A549 (cell line): ENCODE measurements around the gene SYNE3. TPM values are rescaled to one million over a fixed set of nuclear protein-coding genes. Genes with fewer than 3 reads are reported as not detected.
A peak's percentile ranks its signal among the peaks of the same experiment; 100 is the strongest.

Experiments used
- ATAC-seq, 2 experiments: fragments of 200-7000 bp in 1 of 2; fragments of >200 bp in 1 of 2; cut with Nextera tagmentation in 1 of 2; cut with Tn5 transposase in 1 of 2; 3 replicates each; pipeline versions ENCODE4 v1.8.0 to v1.9.1; 2018 to 2020; ENCODE audit warnings: mild to moderate bottlenecking in 1 of 2, moderate library complexity in 1 of 2
- CTCF ChIA-PET: fragments of 300-600 bp; sonication (Branson Sonifier 250); formaldehyde crosslinking; extraction: SDS; loops from one replicate; lab custom pipeline; 2021; ENCODE audit warnings: antibody characterized with exemption, inconsistent platforms; lab: Yijun Ruan, JAX
- POLR2A ChIA-PET: fragments of 350-600 bp; formaldehyde crosslinking; extraction: SDS; loops from one replicate; lab custom pipeline; 2021; ENCODE audit warnings: antibody characterized with exemption, inconsistent platforms; lab: Yijun Ruan, JAX
- DNase-seq, 2 experiments: peaks; one replicate each; pipeline versions ENCODE4 v3.0.0 to v3.0.0-alpha.2; 2011 to 2016; ENCODE audit warnings: low read depth in 1 of 2, low spot score in 1 of 2
- FAIRE-seq: peaks from 2 replicates; lab custom pipeline; 2011; peaks lifted over from hg19 to GRCh38; lab: Jason Lieb, UNC
- H3K27ac ChIP-seq, 2 experiments: fragments of >200 bp; sonication (Bioruptor Twin); formaldehyde crosslinking; 3 replicates each; pipeline ENCODE4 v1.5.1; 2016 to 2017
- H3K4me1 ChIP-seq: fragments of >200 bp; sonication (Bioruptor Twin); formaldehyde crosslinking; 3 replicates; pipeline ENCODE4 v1.6.1; 2016
- H3K4me2 ChIP-seq: fragments of >200 bp; sonication (Bioruptor Twin); formaldehyde crosslinking; 3 replicates; pipeline ENCODE4 v1.6.1; 2016
- H3K4me3 ChIP-seq: fragments of >200 bp; sonication (Bioruptor Twin); formaldehyde crosslinking; 3 replicates; pipeline ENCODE4 v1.5.1; 2016
- H3K9me3 ChIP-seq: fragments of >200 bp; sonication (Bioruptor Twin); formaldehyde crosslinking; 3 replicates; pipeline ENCODE4 v1.6.1; 2016
- CBX2 ChIP-seq: fragments of 200-600 bp; sonication (generic); IDR thresholded peaks from 2 replicates; pipeline ENCODE4 v1.6.1; 2016; ENCODE audit warnings: low read depth, mild to moderate bottlenecking, borderline replicate concordance
- ESRRA ChIP-seq: fragments of 150-350 bp; IDR thresholded peaks from 2 replicates; pipeline ENCODE4 v1.6.1; 2014; ENCODE audit warnings: mild to moderate bottlenecking, low read length, borderline replicate concordance
- FOSB ChIP-seq: fragments of 250-450 bp; sonication (Bioruptor Pico); IDR thresholded peaks from 2 replicates; pipeline ENCODE4 v1.5.0; 2020; ENCODE audit warnings: mild to moderate bottlenecking, moderate library complexity
- FOSL2 ChIP-seq, 2 experiments: fragments of 450-650 bp in 1 of 2; fragments of >200 bp in 1 of 2; sonication (Bioruptor Twin) in 1 of 2; formaldehyde crosslinking; IDR thresholded peaks; 2 replicates each; pipeline versions ENCODE4 v1.5.0 to v1.6.1; 2016 to 2020; ENCODE audit warnings: mild to moderate bottlenecking in 1 of 2, moderate library complexity in 1 of 2
- HDAC2 ChIP-seq: fragments of 200-600 bp; sonication (generic); IDR thresholded peaks from 2 replicates; pipeline ENCODE4 v1.6.1; 2016
- HEYL ChIP-seq: fragments of 250-450 bp; sonication (Bioruptor Pico); IDR thresholded peaks from 2 replicates; pipeline ENCODE4 v1.8.0; 2021; ENCODE audit warnings: mild to moderate bottlenecking, moderate library complexity
- JUNB ChIP-seq: fragments of >200 bp; sonication (Bioruptor Twin); formaldehyde crosslinking; IDR thresholded peaks from 2 replicates; pipeline ENCODE4 v1.6.1; 2016
- MYC ChIP-seq: IDR thresholded peaks from 2 replicates; pipeline ENCODE4 v1.6.1; 2012; ENCODE audit warnings: mild to moderate bottlenecking, inconsistent platforms, low read length, improper control_type of control experiment, borderline replicate concordance
- NPAS2 ChIP-seq: fragments of 250-450 bp; sonication (Bioruptor Pico); IDR thresholded peaks from 2 replicates; pipeline ENCODE4 v1.8.0; 2022; ENCODE audit warnings: mild to moderate bottlenecking, moderate library complexity, borderline replicate concordance
- POLR2A ChIP-seq: IDR thresholded peaks from 2 replicates; pipeline ENCODE4 v1.6.1; 2012; ENCODE audit warnings: mild to moderate bottlenecking, low read length
- WGBS: methylation state at CpG from one replicate; pipeline ENCODE4 v1.1.6; 2017; ENCODE audit errors: missing lambda C conversion rate; 5-methylcytosine and 5-hydroxymethylcytosine counted together
- polyA plus RNA-seq, 4 experiments: library from polyadenylated mRNA; depleted of rRNA in 3 of 4; stranded (reverse); fragments of >200 nt; fragmentation: RNase III in 1 of 4; extraction: RNeasy Plus Mini Kit Qiagen cat#74134 plus additional on column Dnase treatment in 1 of 4; gene quantifications; 2 replicates in 3 of 4; 3 replicates in 1 of 4; pipeline ENCODE4 v1.2.3, GENCODE V29; 2011 to 2017
- TF ChIP-seq, protein P1 (sequence below): fragments of 150-350 bp; IDR thresholded peaks from 2 replicates; pipeline ENCODE4 v1.6.1; 2014; ENCODE audit warnings: low read depth, mild to moderate bottlenecking, low read length
- TF ChIP-seq, protein P2 (sequence below): IDR thresholded peaks from 2 replicates; pipeline ENCODE4 v1.6.1; 2012
- TF ChIP-seq, protein P3 (sequence below): IDR thresholded peaks from 2 replicates; pipeline ENCODE4 v1.6.1; 2012
- TF ChIP-seq, protein P4 (sequence below): fragments of 250-450 bp; sonication (Bioruptor Pico); IDR thresholded peaks from 2 replicates; pipeline ENCODE4 v1.5.0; 2020; ENCODE audit warnings: low read depth, mild to moderate bottlenecking, moderate library complexity

The SYNE3 gene
- polyA plus RNA-seq, 2 of the 4 experiments (the other 2 are of a cell fraction): 0.05 to 0.08 TPM

DNA sequence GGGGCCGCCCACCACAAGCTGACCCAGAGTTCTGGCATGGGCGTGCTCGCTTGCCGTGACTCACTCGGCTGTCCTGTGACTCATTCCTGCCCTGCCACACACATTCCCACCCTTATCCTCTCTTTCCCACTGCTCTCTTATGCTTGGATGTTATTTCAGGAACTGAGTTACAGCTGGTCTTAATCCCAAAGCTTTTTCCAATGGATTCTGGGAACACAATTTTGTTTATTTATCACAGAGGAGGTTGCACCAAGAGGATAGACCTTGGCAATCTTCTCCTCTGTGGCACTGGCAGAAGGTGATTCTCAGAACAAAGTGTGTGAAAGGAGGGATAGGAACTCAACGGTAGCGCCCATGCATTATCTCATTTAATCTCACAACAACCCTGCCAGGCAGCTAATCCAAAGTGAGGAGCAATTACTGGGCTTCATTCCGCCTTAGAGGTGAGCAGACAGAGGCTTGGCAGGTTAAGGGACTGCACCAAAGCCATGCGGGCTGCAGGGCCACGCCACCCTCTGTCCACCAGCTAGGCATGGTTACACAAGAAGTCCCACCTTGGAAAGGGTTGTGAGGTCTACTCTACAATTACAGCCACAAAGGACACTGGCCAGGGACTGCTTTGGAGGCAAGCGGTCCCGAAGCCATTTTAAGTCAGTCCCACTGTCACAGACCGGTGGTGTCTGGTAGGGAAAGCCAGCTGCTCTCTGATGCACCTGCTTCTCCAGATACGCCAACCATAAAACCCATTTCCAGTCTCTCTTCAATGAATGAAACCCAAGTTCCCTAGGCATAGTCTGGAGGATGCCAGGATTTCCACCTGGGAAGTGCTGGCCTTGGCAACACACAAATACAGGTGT lies 32.9 kb downstream of the SYNE3 start:
- ChIA-PET CTCF (interaction anchor here (1.4 to 2.2 kb wide), 3 partner anchors 18 to 43 kb away, joined by 3 to 9 read pairs (median 5); no protein-coding TSS in a partner anchor), POLR2A (no interaction called here)
- Histone ChIP-seq H3K4me3 (no peak overlapping the region), H3K27ac (peak overlapping the region; percentile 37 to 69; a peak in 4 of 6 replicates), H3K9me3 (no peaks in the 10 kb centered on the region), H3K4me1 (peaks cover 18% of the 10 kb centered on the region), H3K4me2 (peak overlapping the region; percentile 62)
- peak; percentile 58 for TF ChIP-seq JUNB
- TF ChIP-seq POLR2A: no peak
- TF ChIP-seq, protein P1, sequence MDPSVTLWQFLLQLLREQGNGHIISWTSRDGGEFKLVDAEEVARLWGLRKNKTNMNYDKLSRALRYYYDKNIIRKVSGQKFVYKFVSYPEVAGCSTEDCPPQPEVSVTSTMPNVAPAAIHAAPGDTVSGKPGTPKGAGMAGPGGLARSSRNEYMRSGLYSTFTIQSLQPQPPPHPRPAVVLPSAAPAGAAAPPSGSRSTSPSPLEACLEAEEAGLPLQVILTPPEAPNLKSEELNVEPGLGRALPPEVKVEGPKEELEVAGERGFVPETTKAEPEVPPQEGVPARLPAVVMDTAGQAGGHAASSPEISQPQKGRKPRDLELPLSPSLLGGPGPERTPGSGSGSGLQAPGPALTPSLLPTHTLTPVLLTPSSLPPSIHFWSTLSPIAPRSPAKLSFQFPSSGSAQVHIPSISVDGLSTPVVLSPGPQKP: no peak
- TF ChIP-seq FOSL2 (IDR thresholded peaks at IDR 0.05): peak; percentile 83
- peak; percentile 91 for TF ChIP-seq FOSL2 (CRISPR knock-in tag; IDR thresholded peaks at IDR 0.05)
- TF ChIP-seq HDAC2: no peak
- TF ChIP-seq, protein P2, sequence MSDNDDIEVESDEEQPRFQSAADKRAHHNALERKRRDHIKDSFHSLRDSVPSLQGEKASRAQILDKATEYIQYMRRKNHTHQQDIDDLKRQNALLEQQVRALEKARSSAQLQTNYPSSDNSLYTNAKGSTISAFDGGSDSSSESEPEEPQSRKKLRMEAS: 0 out of 2 replicates have a peak, but pooled peaks have one; percentile 17
- TF ChIP-seq, protein P3, sequence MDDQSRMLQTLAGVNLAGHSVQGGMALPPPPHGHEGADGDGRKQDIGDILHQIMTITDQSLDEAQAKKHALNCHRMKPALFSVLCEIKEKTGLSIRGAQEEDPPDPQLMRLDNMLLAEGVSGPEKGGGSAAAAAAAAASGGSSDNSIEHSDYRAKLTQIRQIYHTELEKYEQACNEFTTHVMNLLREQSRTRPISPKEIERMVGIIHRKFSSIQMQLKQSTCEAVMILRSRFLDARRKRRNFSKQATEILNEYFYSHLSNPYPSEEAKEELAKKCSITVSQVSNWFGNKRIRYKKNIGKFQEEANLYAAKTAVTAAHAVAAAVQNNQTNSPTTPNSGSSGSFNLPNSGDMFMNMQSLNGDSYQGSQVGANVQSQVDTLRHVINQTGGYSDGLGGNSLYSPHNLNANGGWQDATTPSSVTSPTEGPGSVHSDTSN: no peak
- peak; percentile 92 to 96 for ATAC-seq
- FAIRE-seq: peak; percentile 63
- DNase-seq: peak; percentile 67 to 71
- 54% methylated on average over 14 of the region's 14 CpGs for WGBS

DNA sequence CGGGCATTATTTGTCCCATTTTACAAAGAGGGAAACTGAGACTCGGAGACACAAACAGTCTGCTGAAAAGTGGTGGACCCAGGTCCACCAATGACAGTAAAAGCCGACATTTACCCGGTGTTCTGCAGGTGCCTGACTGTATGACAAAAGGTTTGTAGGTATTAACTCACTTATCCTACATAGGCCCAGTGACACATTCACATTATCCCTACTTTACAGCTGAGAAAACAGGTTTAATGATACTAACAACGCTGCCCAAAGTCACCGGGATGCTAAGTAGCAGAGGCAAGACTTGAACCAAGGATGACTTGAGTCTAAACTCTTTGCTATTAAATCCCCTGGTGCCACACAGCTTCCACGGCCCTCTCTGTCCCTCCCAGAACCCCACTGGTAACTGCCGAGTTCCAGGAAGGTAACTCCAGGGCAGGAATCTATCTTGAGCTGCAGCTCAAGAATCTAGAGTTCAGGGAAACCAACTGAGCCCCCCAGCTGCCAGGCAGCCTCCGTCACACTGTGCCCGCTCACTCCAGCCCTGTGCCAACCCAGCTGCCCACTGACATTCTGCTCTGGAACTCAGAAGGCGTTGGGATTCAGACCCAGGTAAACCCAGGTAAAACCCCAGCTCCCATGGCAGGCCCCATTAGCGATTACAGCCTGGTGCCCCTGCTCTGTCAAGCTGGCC lies 33.7 kb downstream of the SYNE3 start:
- peak; percentile 33 to 59; a peak in 5 of 6 replicates for ATAC-seq
- ChIA-PET CTCF (interaction anchor here (1.4 to 2.2 kb wide), 3 partner anchors 19 to 44 kb away, joined by 3 to 9 read pairs (median 5); no protein-coding TSS in a partner anchor), POLR2A (no interaction called here)
- H3K27ac ChIP-seq: peak overlapping the region; percentile 3 to 63; a peak in 2 of 6 replicates
- DNase-seq: no peak
- no peak overlapping the region for H3K4me3 ChIP-seq
- no peaks in the 10 kb centered on the region for H3K9me3 ChIP-seq
- FAIRE-seq: no peak
- TF ChIP-seq ESRRA (no peak), CBX2 (no peak), HEYL (CRISPR knock-in tag) (no peak), FOSB (CRISPR knock-in tag) (no peak), NPAS2 (CRISPR knock-in tag) (no peak)
- TF ChIP-seq, protein P1: no peak
- TF ChIP-seq, protein P4, sequence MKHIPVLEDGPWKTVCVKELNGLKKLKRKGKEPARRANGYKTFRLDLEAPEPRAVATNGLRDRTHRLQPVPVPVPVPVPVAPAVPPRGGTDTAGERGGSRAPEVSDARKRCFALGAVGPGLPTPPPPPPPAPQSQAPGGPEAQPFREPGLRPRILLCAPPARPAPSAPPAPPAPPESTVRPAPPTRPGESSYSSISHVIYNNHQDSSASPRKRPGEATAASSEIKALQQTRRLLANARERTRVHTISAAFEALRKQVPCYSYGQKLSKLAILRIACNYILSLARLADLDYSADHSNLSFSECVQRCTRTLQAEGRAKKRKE (CRISPR knock-in tag): no peak
- TF ChIP-seq, all 56 proteins: peak for 0
- peak overlapping the region; percentile 62 for H3K4me2 ChIP-seq
- H3K4me1 ChIP-seq: peaks cover 18% of the 10 kb centered on the region
- WGBS: 57% methylated on average over 11 of the region's 12 CpGs

DNA sequence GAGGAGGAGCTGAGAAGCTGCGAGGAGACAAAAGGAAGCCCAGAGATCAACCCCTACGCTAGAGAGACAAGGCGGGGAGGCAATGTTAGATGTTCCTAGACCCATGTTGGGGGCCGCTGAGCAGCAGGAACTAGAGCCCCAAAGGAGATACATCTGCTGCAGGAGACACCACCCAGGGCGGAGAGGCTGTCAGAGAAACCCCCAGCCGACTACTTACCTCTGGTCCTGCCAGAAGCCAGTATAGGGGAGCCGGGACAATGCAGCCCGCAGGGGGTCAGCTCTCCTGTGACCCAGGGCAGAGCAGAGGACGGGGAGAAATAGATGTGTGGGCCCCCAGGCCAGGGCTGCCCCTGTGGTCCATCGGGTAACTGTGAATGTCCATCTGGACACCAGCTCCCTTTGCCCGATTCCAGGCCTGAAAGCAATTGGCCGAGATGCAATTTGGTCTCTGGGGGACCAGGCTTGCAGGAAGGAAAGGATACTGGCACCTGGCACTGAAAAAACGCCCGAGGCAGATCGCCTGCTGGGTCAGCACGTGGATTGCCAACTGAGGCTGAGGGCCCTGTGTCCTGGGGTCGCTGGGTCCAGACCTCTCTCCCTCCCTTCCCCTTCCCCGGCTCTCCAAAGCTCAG lies 34.9 kb downstream of the SYNE3 start:
- ChIA-PET POLR2A (no interaction called here), CTCF (interaction anchor here (1.0 to 1.7 kb wide), 2 partner anchors 13 to 39 kb away, joined by 4 read pairs; no protein-coding TSS in a partner anchor)
- no peak for ATAC-seq
- no peak overlapping the region for H3K27ac ChIP-seq
- H3K4me2 ChIP-seq: no peak overlapping the region
- peaks cover 18% of the 10 kb centered on the region for H3K4me1 ChIP-seq
- H3K4me3 ChIP-seq: no peak overlapping the region
- FAIRE-seq: no peak
- no peak for DNase-seq
- TF ChIP-seq MYC: no peak
- 79% methylated on average over 14 of the region's 18 CpGs for WGBS
- no peaks in the 10 kb centered on the region for H3K9me3 ChIP-seq
